Upper lobe of left lung (tissue), 4 donors: ENCODE measurements around the gene UGT1A6.

Experiments used
- EP300 ChIP-seq, 4 donors: sonication (generic); formaldehyde crosslinking; IDR thresholded peaks; one replicate each; pipeline ENCODE4 v1.5.1; 2017; ENCODE audit warnings: antibody characterized with exemption in 4 of 4, control low read depth in 2 of 4
- POLR2A ChIP-seq, 4 donors: fragments of 450-650 bp; IDR thresholded peaks; one replicate each; pipeline ENCODE4 v1.5.1; 2016 to 2017; ENCODE audit warnings: antibody characterized with exemption in 4 of 4, mild to moderate bottlenecking in 2 of 4
- POLR2AphosphoS5 ChIP-seq, 2 donors: sonication (generic); formaldehyde crosslinking; IDR thresholded peaks; one replicate each; pipeline ENCODE4 v1.5.1; 2017; ENCODE audit warnings: antibody characterized with exemption in 2 of 2
- TF ChIP-seq, protein P1 (sequence below), 6 experiments: fragments of 450-650 bp in 4 of 6; fragments of 200-600 bp in 2 of 6; sonication (generic) in 2 of 6; IDR thresholded peaks; one replicate each; pipeline ENCODE4 v1.5.1; 2016 to 2019; ENCODE audit warnings: antibody characterized with exemption in 6 of 6

DNA sequence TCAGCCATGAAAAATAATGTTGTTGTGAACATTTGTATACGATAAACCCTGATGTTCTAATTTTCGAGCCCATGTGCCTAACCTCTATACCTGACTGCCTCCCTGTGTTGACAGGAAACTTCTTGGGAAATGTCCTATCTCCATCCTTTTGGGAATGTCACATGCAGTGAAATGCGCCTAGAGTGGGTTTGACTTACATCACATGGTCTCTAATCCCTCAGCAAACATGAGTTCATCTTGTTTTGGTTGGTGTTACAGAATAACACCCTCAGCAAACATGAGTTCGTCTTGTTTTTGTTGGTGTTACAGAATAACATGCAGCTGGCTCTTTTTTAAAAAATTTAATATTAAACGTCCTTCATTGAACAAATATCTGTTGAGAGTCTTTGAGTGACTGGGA, 4.3 kb upstream of the UGT1A6 start:
- TF ChIP-seq, protein P1, sequence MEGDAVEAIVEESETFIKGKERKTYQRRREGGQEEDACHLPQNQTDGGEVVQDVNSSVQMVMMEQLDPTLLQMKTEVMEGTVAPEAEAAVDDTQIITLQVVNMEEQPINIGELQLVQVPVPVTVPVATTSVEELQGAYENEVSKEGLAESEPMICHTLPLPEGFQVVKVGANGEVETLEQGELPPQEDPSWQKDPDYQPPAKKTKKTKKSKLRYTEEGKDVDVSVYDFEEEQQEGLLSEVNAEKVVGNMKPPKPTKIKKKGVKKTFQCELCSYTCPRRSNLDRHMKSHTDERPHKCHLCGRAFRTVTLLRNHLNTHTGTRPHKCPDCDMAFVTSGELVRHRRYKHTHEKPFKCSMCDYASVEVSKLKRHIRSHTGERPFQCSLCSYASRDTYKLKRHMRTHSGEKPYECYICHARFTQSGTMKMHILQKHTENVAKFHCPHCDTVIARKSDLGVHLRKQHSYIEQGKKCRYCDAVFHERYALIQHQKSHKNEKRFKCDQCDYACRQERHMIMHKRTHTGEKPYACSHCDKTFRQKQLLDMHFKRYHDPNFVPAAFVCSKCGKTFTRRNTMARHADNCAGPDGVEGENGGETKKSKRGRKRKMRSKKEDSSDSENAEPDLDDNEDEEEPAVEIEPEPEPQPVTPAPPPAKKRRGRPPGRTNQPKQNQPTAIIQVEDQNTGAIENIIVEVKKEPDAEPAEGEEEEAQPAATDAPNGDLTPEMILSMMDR (IDR thresholded peaks at IDR 0.05), result no peak
- TF ChIP-seq POLR2AphosphoS5 (IDR thresholded peaks at IDR 0.05) (no peak), POLR2A (IDR thresholded peaks at IDR 0.05) (no peak), EP300 (IDR thresholded peaks at IDR 0.05) (no peak)
